Measurements from ENCODE around the gene CDH23. TPM values are rescaled to one million over a fixed set of nuclear protein-coding genes. Genes with fewer than 3 reads are reported as not detected.

The CDH23 gene
- total and polyA plus RNA-seq, 2 donors (not counting 1 experiment from before 2014, with no cell fraction given): 0.37 to 0.89 TPM

DNA sequence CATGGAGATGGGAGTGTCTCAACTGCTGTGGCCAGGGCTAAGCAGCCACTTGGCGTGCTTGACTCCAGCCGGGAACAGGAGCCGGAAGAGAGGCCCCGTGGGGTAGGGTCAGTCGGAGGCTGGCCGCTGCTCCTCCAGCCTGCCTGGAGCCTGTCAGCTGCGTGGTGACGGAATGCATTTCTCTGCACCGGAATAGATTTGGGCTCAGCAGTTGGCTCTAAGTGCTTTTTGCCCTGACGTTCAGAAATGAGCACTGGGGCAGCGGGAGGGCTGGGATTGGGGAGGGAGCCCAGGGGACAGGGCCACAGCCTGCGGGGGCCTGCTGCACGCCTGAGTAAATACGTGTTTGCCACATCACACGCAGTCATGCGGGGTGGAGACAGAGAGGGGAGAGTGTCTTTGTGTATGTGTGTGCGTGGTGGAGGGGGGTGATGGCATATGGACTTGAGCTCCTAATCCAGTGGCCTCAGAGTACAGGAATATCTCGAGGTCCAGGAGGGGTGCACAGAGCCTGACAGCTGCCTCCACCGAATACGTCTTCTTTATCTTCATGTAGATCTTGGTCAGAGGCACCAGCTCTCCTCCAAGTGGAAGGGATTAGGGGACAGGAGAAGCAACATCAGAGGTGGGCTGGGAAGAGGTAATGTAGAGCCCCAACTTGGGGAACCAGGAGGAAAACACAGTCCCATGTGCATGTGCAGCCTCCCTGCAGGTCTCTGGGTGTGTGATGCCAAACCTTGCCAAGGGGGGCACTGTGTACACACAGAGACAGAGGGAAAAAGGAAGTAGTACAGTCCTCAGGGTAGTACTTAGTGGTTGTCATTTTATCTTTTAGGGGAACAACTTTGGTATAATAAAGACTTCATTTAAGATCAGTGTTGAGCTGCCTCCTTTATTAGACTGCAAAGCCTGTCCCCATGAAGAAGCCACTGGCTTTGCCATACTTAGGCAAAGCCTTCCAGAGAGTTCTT, 151.4 kb downstream of the CDH23 start:
- no peak for ATAC-seq (ENCODE audit: low read depth)
- H3K27me3 Mint-ChIP-seq: no peaks in the 10 kb centered on the region
- no peak for DNase-seq

More for the DNA sequence above, 151.4 kb downstream of the CDH23 start:
- Mint-ChIP-seq H3K4me3 (no peak overlapping the region), H3K4me1 (peaks cover 2% of the 10 kb centered on the region), H3K9me3 (ENCODE audit: insufficient read depth) (no peaks in the 10 kb centered on the region), H3K27ac (no peak overlapping the region)
- Histone ChIP-seq H3K9ac (ENCODE audit: low read length) (no peak overlapping the region), H3K27me3 (replicated peaks in 1 of 4; ENCODE audit: control extremely low read depth in 1 of 4, control insufficient read depth in 3 of 4, insufficient read depth in 4 of 4, low read length in 3 of 4) (no peaks in the 10 kb centered on the region), H3K4me3 (ENCODE audit: control extremely low read depth in 1 of 5, extremely low read depth in 1 of 5, insufficient read depth in 1 of 5, low read depth in 2 of 5, low read length in 4 of 5) (no peak overlapping the region), H3K9me3 (ENCODE audit: control extremely low read depth in 1 of 3, control insufficient read depth in 2 of 3, insufficient read depth in 1 of 3, low read length in 2 of 3) (peaks cover 0 to 5% (median 0%) of the 10 kb centered on the region in 3 donors), H3K4me2 (replicated peaks; ENCODE audit: low read depth, low read length, poor library complexity, severe bottlenecking) (no peak overlapping the region), H3K27ac (ENCODE audit: low read length in 2 of 2) (no peak overlapping the region), H2AFZ (ENCODE audit: insufficient read depth, low read depth, low read length, poor library complexity, severe bottlenecking) (no peak overlapping the region), H4K20me1 (ENCODE audit: control insufficient read depth, insufficient read depth, low read length, poor library complexity, severe bottlenecking) (no peaks in the 10 kb centered on the region), H3K4me1 (ENCODE audit: control insufficient read depth in 2 of 2, insufficient read depth in 2 of 2, low read length in 2 of 2) (peaks cover 0 to 5% of the 10 kb centered on the region in 2 donors), H3K79me2 (ENCODE audit: control insufficient read depth, insufficient read depth, low read length) (no peaks in the 10 kb centered on the region), H3K36me3 (replicated peaks in 1 of 2; ENCODE audit: control extremely low read depth in 1 of 2, control insufficient read depth in 1 of 2, extremely low read depth in 1 of 2, insufficient read depth in 2 of 2, low read length in 1 of 2) (no peaks in the 10 kb centered on the region)
- ChIA-PET POLR2A (no interaction called here), CTCF (interaction anchor here (1.3 to 1.4 kb wide), 2 partner anchors 21 to 160 kb away, joined by 3 to 7 read pairs; no protein-coding TSS in a partner anchor)
- TF ChIP-seq EZH2 (IDR thresholded peaks at IDR 0.05; ENCODE audit: borderline replicate concordance, insufficient read depth, low read depth, low read length, poor library complexity, severe bottlenecking) (no peak), CTCF (IDR thresholded peaks at IDR 0.05) (peak; percentile 19)
- intact Hi-C loops (cut with micrococcal nuclease): no loop called here
- WGBS (ENCODE audit: insufficient coverage): 80% methylated on average over 20 of the region's 20 CpGs
